Hypothalamus (tissue), 51 donors: ENCODE data around the gene TLR9.

ENCODE experiments used
- DNase-seq, 51 donors: peaks; one replicate each; lab custom pipeline; 2025; lab: John Stamatoyannopoulos, UW

Gene TLR9

DNA sequence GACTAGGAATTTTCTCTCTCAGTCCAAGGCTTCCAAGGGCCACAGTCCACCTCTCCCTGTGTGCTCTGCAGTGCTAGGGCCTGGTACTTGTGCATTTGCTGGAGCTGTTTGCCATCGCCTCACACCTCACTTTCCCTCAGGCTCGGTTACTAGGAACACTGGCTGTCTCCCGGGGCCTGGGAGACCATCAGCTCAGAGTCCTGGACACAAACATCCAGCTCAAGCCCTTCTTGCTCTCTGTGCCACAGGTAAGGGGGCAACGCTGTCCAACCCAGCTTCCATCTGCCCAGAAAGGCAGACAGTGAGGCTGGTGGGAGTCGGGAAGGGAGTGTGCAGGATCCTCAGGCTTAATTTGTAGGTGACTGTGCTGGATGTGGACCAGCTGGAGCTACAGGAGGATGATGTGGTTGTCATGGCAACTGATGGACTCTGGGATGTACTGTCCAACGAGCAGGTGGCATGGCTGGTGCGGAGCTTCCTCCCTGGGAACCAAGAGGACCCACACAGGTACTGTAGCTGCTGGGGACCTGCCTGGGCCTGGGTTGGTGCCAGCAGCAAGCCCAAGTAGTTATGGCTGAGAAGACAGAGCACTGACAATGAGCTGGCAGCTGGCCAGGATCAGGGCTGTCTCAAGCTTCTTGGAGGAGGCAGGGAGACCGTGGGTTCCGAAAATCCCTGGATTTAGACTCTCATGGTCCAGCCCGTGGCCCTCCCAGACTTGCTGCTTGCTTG, 23.5 kb upstream of the TLR9 start:
- peak in 8 of 51 donors; percentile 15 to 64 (median 32) for DNase-seq

- no peak for DNase-seq
Observed at GRCh38 chr3:52248165-52248541, 22.7 kb upstream of the TLR9 start.

- DNase-seq = no peak
Observed at GRCh38 chr3:52247409-52248164, 22.1 kb upstream of the TLR9 start.

GRCh38 chr3:52246728-52247408, 21.4 kb upstream of the TLR9 start:
- DNase-seq = no peak

GRCh38 chr3:52246264-52246620, 20.8 kb upstream of the TLR9 start:
- DNase-seq = no peak

DNA sequence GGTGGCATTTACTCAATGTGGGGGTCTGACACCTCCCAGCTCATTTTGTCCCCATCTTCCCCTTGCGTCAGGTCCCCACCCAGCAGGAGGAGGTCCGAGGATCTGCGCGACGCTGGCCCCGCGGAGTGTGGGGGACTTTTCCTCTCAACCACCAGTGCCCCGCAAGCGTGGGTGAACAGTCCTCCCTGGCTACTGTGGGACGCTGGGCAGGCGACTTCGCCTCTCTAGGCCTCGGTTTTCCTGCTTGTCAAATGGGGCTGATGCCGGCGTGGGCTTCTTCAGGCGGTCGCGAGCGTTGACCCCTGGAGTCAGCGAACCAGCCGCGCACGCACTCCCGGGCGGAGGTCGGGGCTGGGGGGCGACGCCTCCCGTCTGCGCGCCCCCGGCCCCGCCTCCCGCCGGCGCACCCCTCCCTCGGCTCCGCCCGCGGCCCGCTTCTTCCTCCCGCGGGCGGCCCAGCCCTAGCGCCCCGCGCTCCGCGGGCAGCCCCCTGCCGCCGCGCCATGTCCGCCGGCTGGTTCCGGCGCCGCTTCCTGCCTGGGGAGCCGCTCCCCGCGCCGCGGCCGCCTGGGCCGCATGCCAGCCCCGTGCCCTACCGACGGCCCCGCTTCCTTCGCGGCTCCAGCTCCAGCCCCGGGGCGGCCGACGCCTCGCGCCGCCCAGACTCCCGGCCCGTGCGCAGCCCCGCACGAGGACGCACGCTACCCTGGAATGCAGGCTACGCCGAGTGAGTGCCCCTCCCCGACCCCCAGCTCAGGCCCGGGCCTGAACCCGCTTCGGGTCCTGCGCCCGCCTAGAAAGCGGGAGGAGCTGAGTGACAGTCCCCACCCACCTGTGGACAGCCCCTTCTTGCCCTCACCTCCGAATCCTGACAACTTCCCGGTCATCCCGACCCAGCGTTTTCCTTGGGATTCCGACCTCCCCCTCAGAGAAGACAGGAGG, 20.1 kb upstream of the TLR9 start, which contains the start of gene PPM1M:
TSS of gene PPM1M (plus strand) at position 438 of the 942 bp plus-strand sequence. CDS start at position 504, 66 bp downstream.
- DNase-seq = peak in 5 of 51 donors; percentile 27 to 48 (median 32)

- peak in 4 of 51 donors; percentile 13 to 24 (median 18) for DNase-seq
Observed at GRCh38 chr3:52243791-52244628, 18.6 kb upstream of the TLR9 start.

DNA sequence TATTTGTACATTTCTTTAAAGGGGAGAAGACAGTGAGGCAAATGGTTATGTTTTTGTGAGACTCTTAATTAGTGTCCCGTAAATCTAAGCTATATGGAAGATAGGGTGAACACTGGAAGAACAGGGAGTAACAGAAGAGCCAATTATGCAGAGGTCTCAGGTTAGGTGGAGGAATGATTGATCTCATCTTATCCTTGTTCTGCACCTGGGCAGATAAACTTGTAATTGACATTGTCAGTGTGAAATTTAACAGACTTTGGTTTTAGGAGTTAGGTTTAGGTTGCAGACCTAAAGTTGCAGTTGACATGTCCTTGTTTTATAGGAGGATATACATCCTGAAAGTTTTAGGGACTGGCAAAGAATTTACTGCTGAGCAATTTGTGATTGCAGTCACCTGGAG, 16.6 kb upstream of the TLR9 start:
- DNase-seq = no peak

- DNase-seq = no peak
Observed at GRCh38 chr3:52240886-52241370, 15.5 kb upstream of the TLR9 start.

DNA sequence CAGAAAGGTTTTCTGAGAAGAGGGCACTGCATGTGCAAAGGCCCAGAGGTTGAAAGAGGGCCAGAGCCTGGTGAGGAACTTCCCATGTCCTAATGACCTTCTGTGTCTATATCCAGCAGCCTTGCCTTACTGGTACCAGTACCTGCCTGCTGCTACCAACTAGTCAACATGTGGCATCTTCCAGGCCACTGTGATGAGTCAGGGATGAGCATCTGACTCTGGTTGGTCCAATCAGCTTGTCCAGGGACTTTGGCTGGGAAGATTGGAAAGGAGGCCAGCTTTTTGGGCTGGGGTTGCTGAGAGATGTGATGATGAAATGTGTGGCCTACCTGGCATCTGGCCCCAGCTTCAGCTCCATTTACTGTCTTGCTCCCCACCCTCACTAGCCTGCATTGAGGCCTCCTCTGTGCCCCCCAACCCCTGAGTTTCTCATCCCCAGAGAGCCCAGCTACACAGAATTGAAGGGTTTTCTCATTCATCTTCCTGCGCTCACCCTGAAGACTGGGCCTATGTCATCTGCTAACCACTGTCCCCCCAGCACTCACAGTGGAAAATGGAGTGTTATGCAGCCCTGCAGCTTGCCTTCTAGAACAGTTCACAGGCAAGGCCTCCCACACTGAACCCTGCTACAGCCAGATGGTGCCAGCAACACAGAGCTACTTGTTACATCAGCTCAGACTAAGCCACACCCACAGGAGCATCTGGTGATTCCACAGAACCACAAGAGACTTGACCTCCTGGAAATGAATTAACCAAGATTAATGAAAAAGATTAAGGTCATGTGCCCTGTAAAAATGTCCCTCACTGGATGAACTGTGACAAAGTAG, 14.8 kb upstream of the TLR9 start:
- peak in 25 of 51 donors; percentile 16 to 74 (median 44) for DNase-seq

DNA sequence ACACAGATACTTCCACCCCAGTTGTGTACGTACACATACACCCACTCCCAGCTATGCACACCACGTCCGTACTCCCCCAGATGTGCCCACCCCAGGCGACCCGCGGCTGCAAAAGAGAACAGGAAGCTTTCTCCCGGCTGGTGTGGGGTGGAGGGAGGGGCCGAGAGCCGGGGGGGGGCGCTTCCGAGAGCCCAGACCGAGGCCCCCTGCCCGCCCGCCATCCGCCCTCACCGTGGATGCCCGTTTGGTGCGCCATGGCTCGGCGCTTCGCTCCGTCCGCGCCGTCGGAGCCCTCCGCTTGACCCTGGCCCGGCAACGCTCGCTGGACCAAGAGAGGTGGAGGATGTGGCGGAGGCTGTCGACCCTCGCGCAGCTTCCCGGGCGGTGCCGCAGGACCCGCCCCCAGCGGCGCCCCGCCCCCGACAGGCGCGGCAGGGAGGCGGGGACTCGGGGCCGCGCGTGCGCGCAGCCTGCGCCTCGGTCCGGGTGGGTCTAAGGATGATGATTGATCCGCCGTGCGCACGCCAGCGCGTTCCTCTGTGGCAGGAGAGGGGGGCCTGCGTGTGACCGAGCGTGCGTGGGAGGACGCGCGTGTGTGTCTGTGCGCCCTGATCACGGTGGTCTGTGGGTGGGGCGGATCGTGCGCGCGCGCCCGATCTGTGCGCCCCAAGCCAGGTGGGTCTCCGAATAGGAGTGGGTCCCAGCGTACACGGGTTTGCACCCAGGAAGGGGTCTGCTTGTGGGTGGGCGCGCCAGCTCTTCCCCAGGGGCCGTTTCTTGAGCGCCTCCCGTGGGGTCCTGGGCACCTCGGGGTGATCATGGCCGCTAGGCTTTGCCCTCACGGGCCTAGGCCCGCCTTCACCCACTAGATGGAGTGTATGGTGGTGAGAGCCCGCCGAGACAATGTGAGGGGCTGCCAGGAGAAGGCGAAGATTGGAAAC, 13.6 kb upstream of the TLR9 start, which contains the start of gene TWF2:
TSS of gene TWF2 (minus strand) at position 398 of the 941 bp plus-strand sequence. CDS start at position 256, 142 bp downstream.
- peak in 46 of 51 donors; percentile 36 to 88 (median 68) for DNase-seq

GRCh38 chr3:52238193-52238760, 12.8 kb upstream of the TLR9 start:
- peak in 1 of 51 donors; percentile 54 for DNase-seq

- peak in 39 of 51 donors; percentile 16 to 81 (median 62) for DNase-seq
Observed at GRCh38 chr3:52237657-52238172, 12.3 kb upstream of the TLR9 start.

- no peak for DNase-seq
Observed at GRCh38 chr3:52237006-52237656, 11.7 kb upstream of the TLR9 start.

DNA sequence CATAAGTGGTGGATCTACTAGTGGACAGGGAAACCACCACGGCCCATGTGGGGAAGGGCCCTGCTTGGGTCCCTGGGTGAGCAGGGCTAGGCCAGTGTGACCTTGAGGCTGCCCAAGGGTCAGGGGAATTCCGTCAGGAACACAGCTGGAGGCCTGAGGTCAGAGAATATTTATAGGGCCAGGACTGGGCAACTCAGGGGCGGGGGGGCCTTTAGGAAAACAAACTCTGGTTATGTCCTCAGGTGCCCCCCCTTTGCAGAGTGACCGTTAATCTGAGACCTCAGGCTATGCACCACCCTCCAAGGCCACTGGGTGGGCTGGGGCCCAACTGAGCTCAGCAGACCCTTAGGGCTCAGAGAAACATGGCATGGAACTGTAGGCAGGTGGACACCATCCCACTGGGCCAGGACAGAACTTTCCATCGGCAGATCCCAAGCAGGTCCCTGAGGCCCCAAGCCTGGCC, 11.0 kb upstream of the TLR9 start:
- no peak for DNase-seq
